Measurements from ENCODE around the gene NSD1.
"Not testable (repeated sequence)": the region's sequence is repeated elsewhere in the genome, so short reads cannot be mapped to it uniquely, and the experiment has no call there.

The NSD1 gene

GRCh38 chr5:177249761-177250537 lies 116.4 kb downstream of the NSD1 start:
- Mint-ChIP-seq H3K4me3 (no peak overlapping the region), H3K4me1 (no peaks in the 10 kb centered on the region), H3K9me3 (no peaks in the 10 kb centered on the region), H3K27me3 (no peaks in the 10 kb centered on the region), H3K27ac (no peak overlapping the region)
- DNase-seq = no peak
- no peak for ATAC-seq

DNA sequence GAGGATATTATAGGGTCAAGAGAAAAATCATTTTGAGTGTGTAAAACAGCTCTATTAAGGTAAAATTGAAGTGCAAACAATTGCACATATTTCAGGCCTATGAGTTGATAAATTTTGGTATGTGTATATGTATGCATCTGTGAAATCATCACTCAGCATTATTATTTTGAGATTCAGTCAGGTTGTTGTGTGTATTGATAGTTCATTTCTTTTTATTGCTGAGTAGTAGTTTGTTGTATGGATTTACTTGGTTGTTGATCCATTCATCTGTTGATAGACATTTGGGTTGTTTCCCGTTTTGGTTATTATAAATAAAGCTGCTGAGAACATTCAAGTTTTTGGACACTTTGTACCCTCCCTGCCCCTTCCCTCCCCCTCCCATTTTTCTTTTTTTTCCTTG lies 119.7 kb downstream of the NSD1 start:
- Mint-ChIP-seq H3K27ac (no peak overlapping the region), H3K27me3 (no peaks in the 10 kb centered on the region), H3K9me3 (no peaks in the 10 kb centered on the region), H3K4me3 (no peak overlapping the region), H3K4me1 (peaks cover 11% of the 10 kb centered on the region)
- ATAC-seq (no peak), DNase-seq (no peak)

- no peak for ATAC-seq
- no peak overlapping the region for H3K4me3 Mint-ChIP-seq
Measured at GRCh38 chr5:177256296-177256695, 122.7 kb downstream of the NSD1 start.

DNA sequence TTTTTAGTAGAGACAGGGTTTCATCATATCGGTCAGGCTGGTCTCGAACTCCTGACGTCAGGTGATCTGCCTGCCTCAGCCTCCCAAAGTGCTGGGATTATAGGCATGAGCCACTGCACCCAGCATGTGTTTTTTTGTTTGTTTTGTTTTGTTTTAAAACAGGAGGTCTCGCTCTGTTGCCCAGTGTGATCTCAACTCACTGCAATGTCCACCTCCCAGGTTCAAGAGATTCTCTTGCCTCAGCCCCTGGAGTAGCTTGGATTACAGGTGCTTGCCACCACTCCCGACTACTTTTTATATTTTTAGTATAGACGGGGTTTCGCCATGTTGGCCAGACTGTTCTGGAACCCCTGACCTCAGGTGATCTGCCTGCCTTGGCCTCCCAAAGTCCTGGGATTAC lies 125.1 kb downstream of the NSD1 start:
- not testable (repeated sequence) for H3K4me3 Mint-ChIP-seq, ATAC-seq, H3K27me3 Mint-ChIP-seq, H3K27ac Mint-ChIP-seq, DNase-seq, H3K9me3 Mint-ChIP-seq
- H3K4me1 Mint-ChIP-seq = peaks cover 11% of the 10 kb centered on the region

More at GRCh38 chr5:177256296-177256695, 122.7 kb downstream of the NSD1 start:
- Mint-ChIP-seq H3K4me1 (peaks cover 11% of the 10 kb centered on the region), H3K27me3 (no peaks in the 10 kb centered on the region), H3K9me3 (no peaks in the 10 kb centered on the region), H3K27ac (peak overlapping the region in 1 of 2 donors; percentile 91)
- no peak for DNase-seq

- no peaks in the 10 kb centered on the region for H3K9me3 Mint-ChIP-seq
- no peaks in the 10 kb centered on the region for H3K27me3 Mint-ChIP-seq
- DNase-seq (no peak), ATAC-seq (no peak)
- H3K4me3 Mint-ChIP-seq = no peak overlapping the region
- H3K4me1 Mint-ChIP-seq = peaks cover 1% of the 10 kb centered on the region
- H3K27ac Mint-ChIP-seq = no peak overlapping the region
Measured at GRCh38 chr5:177260961-177261360, 127.4 kb downstream of the NSD1 start.

DNA sequence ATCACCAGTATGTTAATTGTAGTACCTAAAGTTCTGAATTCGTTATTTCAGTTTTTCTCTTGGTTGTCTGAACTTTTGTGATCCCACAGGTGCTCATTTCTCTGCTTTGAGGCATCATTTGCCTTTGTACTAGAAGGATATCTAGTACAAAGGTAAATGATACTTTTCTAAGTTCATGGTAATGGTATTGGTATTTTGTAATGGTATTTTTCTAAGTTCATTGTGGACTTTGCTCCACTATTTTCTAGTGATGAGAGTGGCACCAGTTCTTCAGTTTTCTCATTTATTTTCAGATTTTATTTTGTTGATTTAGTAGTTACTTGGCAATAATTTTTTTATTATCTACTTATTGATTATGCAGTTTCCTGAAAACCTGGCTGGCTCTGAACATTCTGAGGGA lies 127.9 kb downstream of the NSD1 start:
- no peaks in the 10 kb centered on the region for H3K4me1 Mint-ChIP-seq
- no peak overlapping the region for H3K27ac Mint-ChIP-seq
- no peak for ATAC-seq
- no peak overlapping the region for H3K4me3 Mint-ChIP-seq
- no peaks in the 10 kb centered on the region for H3K27me3 Mint-ChIP-seq
- H3K9me3 Mint-ChIP-seq = no peaks in the 10 kb centered on the region
- DNase-seq = no peak

DNA sequence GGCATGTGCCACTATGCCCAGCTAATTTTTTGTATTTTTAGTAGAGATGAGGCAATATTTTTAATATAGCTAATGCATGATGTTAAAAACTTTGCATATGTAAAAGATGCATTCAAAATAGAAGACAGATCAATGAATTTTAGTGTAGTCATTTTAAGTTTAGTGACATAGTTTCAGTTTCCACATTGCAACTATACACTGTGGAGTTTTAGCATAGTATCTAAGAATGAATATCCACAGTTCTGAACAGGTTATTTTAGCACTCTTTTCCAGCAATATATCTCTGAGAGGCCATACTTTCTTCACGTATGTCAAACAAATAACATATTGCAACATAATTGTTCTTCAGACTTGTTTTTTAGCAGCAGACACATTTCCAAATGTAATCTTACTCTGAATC lies 130.6 kb downstream of the NSD1 start:
- Mint-ChIP-seq H3K9me3 (no peaks in the 10 kb centered on the region), H3K4me1 (no peaks in the 10 kb centered on the region), H3K27me3 (no peaks in the 10 kb centered on the region), H3K4me3 (no peak overlapping the region), H3K27ac (no peak overlapping the region)
- no peak for DNase-seq
- no peak for ATAC-seq

GRCh38 chr5:177265395-177265794 lies 131.8 kb downstream of the NSD1 start:
- no peaks in the 10 kb centered on the region for H3K4me1 Mint-ChIP-seq
- H3K27ac Mint-ChIP-seq = peak overlapping the region in 1 of 2 donors; percentile 19
- no peaks in the 10 kb centered on the region for H3K9me3 Mint-ChIP-seq
- DNase-seq (no peak), ATAC-seq (no peak)
- no peak overlapping the region for H3K4me3 Mint-ChIP-seq
- no peaks in the 10 kb centered on the region for H3K27me3 Mint-ChIP-seq

- Mint-ChIP-seq H3K9me3 (no peaks in the 10 kb centered on the region), H3K4me1 (no peaks in the 10 kb centered on the region), H3K27me3 (no peaks in the 10 kb centered on the region), H3K27ac (peak overlapping the region in 1 of 2 donors; percentile 34), H3K4me3 (no peak overlapping the region)
- no peak for DNase-seq
- ATAC-seq = no peak
Measured at GRCh38 chr5:177269232-177269895, 135.8 kb downstream of the NSD1 start.

DNA sequence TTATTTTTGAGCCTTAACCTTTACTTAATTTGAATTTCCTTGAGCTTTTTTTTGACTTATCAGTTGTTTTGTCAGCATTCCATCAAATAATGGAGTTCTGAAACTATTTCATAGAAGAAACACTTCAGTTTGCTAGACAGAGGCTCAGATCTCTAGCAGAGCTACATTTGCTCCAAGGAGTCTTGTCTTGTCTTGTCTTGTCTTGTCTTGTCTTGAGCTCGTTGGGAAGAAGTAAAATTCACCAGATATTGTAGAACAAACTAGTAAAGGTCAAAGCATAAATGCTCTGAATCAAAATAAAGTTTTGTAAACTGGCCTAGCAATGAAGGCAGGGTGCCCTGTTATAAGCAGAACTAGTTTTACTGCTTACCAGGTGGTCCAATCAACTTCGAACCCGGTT lies 136.4 kb downstream of the NSD1 start:
- H3K4me3 Mint-ChIP-seq = no peak overlapping the region
- no peaks in the 10 kb centered on the region for H3K4me1 Mint-ChIP-seq
- H3K27me3 Mint-ChIP-seq = no peaks in the 10 kb centered on the region
- ATAC-seq = no peak
- no peak for DNase-seq
- H3K27ac Mint-ChIP-seq = no peak overlapping the region
- no peaks in the 10 kb centered on the region for H3K9me3 Mint-ChIP-seq

- H3K27ac Mint-ChIP-seq = peak overlapping the region in 1 of 2 donors; percentile 23
- no peaks in the 10 kb centered on the region for H3K4me1 Mint-ChIP-seq
- no peak overlapping the region for H3K4me3 Mint-ChIP-seq
- DNase-seq (no peak), ATAC-seq (no peak)
- H3K27me3 Mint-ChIP-seq = no peaks in the 10 kb centered on the region
- no peaks in the 10 kb centered on the region for H3K9me3 Mint-ChIP-seq
Measured at GRCh38 chr5:177270653-177271052, 137.1 kb downstream of the NSD1 start.

DNA sequence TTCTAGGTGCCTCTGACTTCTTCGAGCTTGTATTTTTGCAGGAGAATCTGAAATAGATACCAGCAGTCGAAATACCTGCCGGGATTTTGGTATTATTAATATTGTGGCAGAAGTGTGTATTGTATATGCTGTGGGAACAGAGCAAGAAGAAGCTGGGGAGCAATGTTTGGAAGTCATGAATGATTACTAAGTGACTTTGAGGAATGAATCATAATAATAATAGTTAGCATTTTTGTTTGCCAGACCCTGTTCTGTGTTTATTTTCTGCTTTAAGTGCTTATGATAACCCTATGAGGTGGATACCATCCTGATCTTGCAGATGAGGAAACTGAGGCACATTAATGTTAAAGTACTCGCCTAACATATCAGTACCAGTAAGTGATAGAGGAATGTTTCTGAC lies 137.5 kb downstream of the NSD1 start:
- Mint-ChIP-seq H3K9me3 (no peaks in the 10 kb centered on the region), H3K27ac (no peak overlapping the region), H3K4me1 (no peaks in the 10 kb centered on the region), H3K27me3 (no peaks in the 10 kb centered on the region), H3K4me3 (no peak overlapping the region)
- DNase-seq (no peak), ATAC-seq (no peak)

- ATAC-seq = no peak
- H3K9me3 Mint-ChIP-seq = no peaks in the 10 kb centered on the region
- no peak for DNase-seq
- no peak overlapping the region for H3K4me3 Mint-ChIP-seq
- no peaks in the 10 kb centered on the region for H3K27me3 Mint-ChIP-seq
- no peak overlapping the region for H3K27ac Mint-ChIP-seq
- peaks cover 9% of the 10 kb centered on the region for H3K4me1 Mint-ChIP-seq
Measured at GRCh38 chr5:177275883-177276282, 142.3 kb downstream of the NSD1 start.

DNA sequence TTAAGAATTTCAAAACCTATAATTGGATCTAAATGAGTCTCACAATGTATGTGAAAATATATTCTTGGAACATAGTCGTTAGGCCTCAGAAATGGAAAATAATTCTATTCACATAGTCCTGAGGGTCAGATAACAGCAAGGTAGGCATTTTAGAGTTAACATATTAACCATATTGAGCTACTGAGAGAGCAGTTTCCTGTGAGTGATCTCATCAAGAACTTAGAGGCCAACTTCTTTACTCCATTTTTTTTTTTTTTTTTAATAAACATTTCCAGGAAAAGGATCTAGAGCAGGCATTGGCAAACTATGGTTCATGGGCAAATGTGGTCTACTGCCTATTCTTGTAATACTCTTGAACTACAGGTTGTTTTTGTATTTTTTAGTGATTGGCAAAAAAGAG lies 143.3 kb downstream of the NSD1 start:
- H3K9me3 Mint-ChIP-seq = no peaks in the 10 kb centered on the region
- no peaks in the 10 kb centered on the region for H3K27me3 Mint-ChIP-seq
- ATAC-seq (no peak), DNase-seq (no peak)
- H3K27ac Mint-ChIP-seq = peak overlapping the region in 1 of 2 donors; percentile 92
- peaks cover 9% of the 10 kb centered on the region for H3K4me1 Mint-ChIP-seq
- H3K4me3 Mint-ChIP-seq = no peak overlapping the region

GRCh38 chr5:177288191-177288590 lies 154.6 kb downstream of the NSD1 start:
- Mint-ChIP-seq H3K4me3 (no peak overlapping the region), H3K9me3 (no peaks in the 10 kb centered on the region), H3K27me3 (no peaks in the 10 kb centered on the region), H3K4me1 (no peaks in the 10 kb centered on the region), H3K27ac (no peak overlapping the region)
- DNase-seq (no peak), ATAC-seq (no peak)

DNA sequence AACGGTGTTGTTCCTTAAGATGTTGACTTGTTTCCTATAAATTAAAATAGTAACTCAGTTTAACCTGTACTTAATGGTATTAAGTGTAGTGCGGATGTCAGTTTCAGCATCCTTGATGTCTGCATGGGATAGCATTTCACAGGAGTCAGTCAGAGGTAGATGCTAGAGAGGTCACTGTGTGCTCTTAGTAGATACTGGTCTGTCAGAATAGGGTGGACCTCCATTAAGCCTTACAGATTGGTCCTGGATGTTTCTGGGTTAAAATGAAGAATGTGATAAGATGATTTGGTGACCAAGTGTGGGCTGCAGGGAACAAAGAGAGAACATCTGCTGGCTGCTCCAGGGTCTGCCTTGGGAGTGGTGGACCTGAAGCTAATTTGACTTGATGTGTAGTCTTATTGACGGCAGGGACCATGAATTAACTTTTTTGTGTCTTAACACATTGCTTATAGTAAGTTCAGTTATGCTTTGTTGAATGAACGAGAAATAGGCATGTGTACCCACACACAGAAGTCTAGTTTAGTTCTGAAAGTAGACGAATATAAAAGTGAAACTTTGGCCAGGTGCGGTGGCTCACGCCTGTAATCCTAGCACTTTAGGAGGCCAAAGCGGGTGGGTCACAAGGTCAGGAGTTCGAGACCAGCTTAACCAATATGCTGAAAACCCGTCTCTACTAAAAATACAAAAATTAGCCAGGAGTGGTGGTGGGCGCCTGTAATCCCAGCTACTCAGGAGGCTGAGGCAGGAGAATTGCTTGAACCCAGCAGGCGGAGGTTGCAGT lies 157.4 kb downstream of the NSD1 start:
- no peak for DNase-seq
- Mint-ChIP-seq H3K4me3 (no peak overlapping the region), H3K9me3 (no peaks in the 10 kb centered on the region), H3K27me3 (no peaks in the 10 kb centered on the region), H3K4me1 (peaks cover 17% of the 10 kb centered on the region), H3K27ac (peak overlapping the region in 1 of 2 donors; percentile 45)
- ATAC-seq = no peak

Measured in stimulated activated naive CD8-positive, alpha-beta T cell treated with anti-CD3 and anti-CD28 coated beads, Interleukin-15, amount 100 ng/mL, for 72 hours (primary cell).